ENCODE data around the gene TLCD1. TPM values are rescaled to one million over a fixed set of nuclear protein-coding genes. Genes with fewer than 3 reads are reported as not detected.

Gene TLCD1
- total RNA-seq, 1 donor from 2014 or later = 16.2 TPM

- TF ChIP-seq, protein P1, sequence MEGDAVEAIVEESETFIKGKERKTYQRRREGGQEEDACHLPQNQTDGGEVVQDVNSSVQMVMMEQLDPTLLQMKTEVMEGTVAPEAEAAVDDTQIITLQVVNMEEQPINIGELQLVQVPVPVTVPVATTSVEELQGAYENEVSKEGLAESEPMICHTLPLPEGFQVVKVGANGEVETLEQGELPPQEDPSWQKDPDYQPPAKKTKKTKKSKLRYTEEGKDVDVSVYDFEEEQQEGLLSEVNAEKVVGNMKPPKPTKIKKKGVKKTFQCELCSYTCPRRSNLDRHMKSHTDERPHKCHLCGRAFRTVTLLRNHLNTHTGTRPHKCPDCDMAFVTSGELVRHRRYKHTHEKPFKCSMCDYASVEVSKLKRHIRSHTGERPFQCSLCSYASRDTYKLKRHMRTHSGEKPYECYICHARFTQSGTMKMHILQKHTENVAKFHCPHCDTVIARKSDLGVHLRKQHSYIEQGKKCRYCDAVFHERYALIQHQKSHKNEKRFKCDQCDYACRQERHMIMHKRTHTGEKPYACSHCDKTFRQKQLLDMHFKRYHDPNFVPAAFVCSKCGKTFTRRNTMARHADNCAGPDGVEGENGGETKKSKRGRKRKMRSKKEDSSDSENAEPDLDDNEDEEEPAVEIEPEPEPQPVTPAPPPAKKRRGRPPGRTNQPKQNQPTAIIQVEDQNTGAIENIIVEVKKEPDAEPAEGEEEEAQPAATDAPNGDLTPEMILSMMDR (IDR thresholded peaks at IDR 0.05) = no peak
- Histone ChIP-seq H3K27ac (no peak overlapping the region), H3K27me3 (no peaks in the 10 kb centered on the region), H3K4me1 (peaks cover 21% of the 10 kb centered on the region), H3K36me3 (peaks cover 35% of the 10 kb centered on the region), H3K4me3 (no peak overlapping the region), H3K9me3 (no peaks in the 10 kb centered on the region)
- intact Hi-C loops (cut with DNase I) = loop anchor here (10.0 kb wide), 1 partner anchor 152 kb away; no protein-coding TSS in a partner anchor
- DNase-seq (no peak), ATAC-seq (peak; percentile 3)
Measured at GRCh38 chr17:28763137-28763799, 37.2 kb upstream of the TLCD1 start.

GRCh38 chr17:28760601-28761562 is 34.8 kb upstream of the TLCD1 start:
- peak; percentile 89 for DNase-seq
- Histone ChIP-seq H3K27me3 (no peaks in the 10 kb centered on the region), H3K4me3 (no peak overlapping the region), H3K36me3 (peaks cover 38% of the 10 kb centered on the region), H3K9me3 (no peaks in the 10 kb centered on the region), H3K4me1 (peaks cover 21% of the 10 kb centered on the region), H3K27ac (peak overlapping the region; percentile 3)
- TF ChIP-seq, protein P1 (IDR thresholded peaks at IDR 0.05) = no peak
- intact Hi-C loops (cut with DNase I) = loop anchor here (10.0 kb wide), 1 partner anchor 154 kb away; no protein-coding TSS in a partner anchor
- ATAC-seq = peak; percentile 78

GRCh38 chr17:28759256-28759865 is 33.3 kb upstream of the TLCD1 start:
- ATAC-seq (no peak), DNase-seq (no peak)
- no peak overlapping the region for H3K27ac ChIP-seq
- H3K4me1 ChIP-seq = peaks cover 21% of the 10 kb centered on the region
- peaks cover 27% of the 10 kb centered on the region for H3K36me3 ChIP-seq
- TF ChIP-seq, protein P1 (IDR thresholded peaks at IDR 0.05) = no peak
- intact Hi-C loops (cut with DNase I) = no loop called here
- H3K4me3 ChIP-seq = no peak overlapping the region
- no peaks in the 10 kb centered on the region for H3K27me3 ChIP-seq
- no peaks in the 10 kb centered on the region for H3K9me3 ChIP-seq

- H3K27ac ChIP-seq = no peak overlapping the region
- intact Hi-C loops (cut with DNase I) = no loop called here
- TF ChIP-seq, protein P1 (IDR thresholded peaks at IDR 0.05) = no peak
- peak; percentile 64 for DNase-seq
- no peak overlapping the region for H3K4me3 ChIP-seq
- no peak for ATAC-seq
- no peaks in the 10 kb centered on the region for H3K9me3 ChIP-seq
- peaks cover 19% of the 10 kb centered on the region for H3K4me1 ChIP-seq
- H3K36me3 ChIP-seq = peaks cover 27% of the 10 kb centered on the region
- H3K27me3 ChIP-seq = no peaks in the 10 kb centered on the region
Measured at GRCh38 chr17:28758411-28759121, 32.5 kb upstream of the TLCD1 start.
